ENCODE measurements around the gene TNFRSF13B. TPM values are rescaled to one million over a fixed set of nuclear protein-coding genes. Genes with fewer than 3 reads are reported as not detected.
"Not testable (repeated sequence)": the region's sequence is repeated elsewhere in the genome, so short reads cannot be mapped to it uniquely, and the experiment has no call there.

The TNFRSF13B gene
- total RNA-seq, 2 donors from 2014 or later = 0.97 to 1.6 TPM

- Mint-ChIP-seq H3K9me3 (no peaks in the 10 kb centered on the region), H3K4me3 (no peak overlapping the region), H3K36me3 (ENCODE audit: low read depth) (no peaks in the 10 kb centered on the region), H3K27ac (no peak overlapping the region), H3K4me1 (no peaks in the 10 kb centered on the region), H3K27me3 (ENCODE audit: insufficient read depth) (no peaks in the 10 kb centered on the region)
- H3K27ac ChIP-seq (ENCODE audit: low read depth, low read length) = no peak overlapping the region
- H3K9me3 ChIP-seq (ENCODE audit: control insufficient read depth, low read length) = no peaks in the 10 kb centered on the region
- 94 to 100% methylated on average over 4 of the region's 4 CpGs for WGBS, 2 experiments (ENCODE audit: insufficient coverage in 1 of 2, insufficient read length in 1 of 2)
- H3K36me3 ChIP-seq (ENCODE audit: control insufficient read depth, insufficient read depth, low read length) = no peaks in the 10 kb centered on the region
- no peak overlapping the region for H3K9ac ChIP-seq (ENCODE audit: extremely low read depth, low read length, poor library complexity, severe bottlenecking)
- DNase-seq = no peak
- no peaks in the 10 kb centered on the region for H3K27me3 ChIP-seq (ENCODE audit: control insufficient read depth, insufficient read depth, low read length, poor library complexity, severe bottlenecking)
- H3K4me3 ChIP-seq (ENCODE audit: low read length) = no peak overlapping the region
- TF ChIP-seq CTCF (conservative IDR thresholded peaks at IDR 0.05) = no peak
- H3K4me1 ChIP-seq (ENCODE audit: control insufficient read depth, insufficient read depth, low read length) = no peaks in the 10 kb centered on the region
These were observed 65.2 kb downstream of the TNFRSF13B start for GRCh38 chr17:16906680-16907079.

GRCh38 chr17:16905593-16906191, 66.2 kb downstream of the TNFRSF13B start:
- Histone ChIP-seq H3K4me3 (ENCODE audit: low read length) (no peak overlapping the region), H3K27me3 (ENCODE audit: control insufficient read depth, insufficient read depth, low read length, poor library complexity, severe bottlenecking) (no peaks in the 10 kb centered on the region), H3K4me1 (ENCODE audit: control insufficient read depth, insufficient read depth, low read length) (no peaks in the 10 kb centered on the region), H3K9me3 (ENCODE audit: control insufficient read depth, low read length) (no peaks in the 10 kb centered on the region), H3K27ac (ENCODE audit: low read depth, low read length) (no peak overlapping the region), H3K9ac (ENCODE audit: extremely low read depth, low read length, poor library complexity, severe bottlenecking) (no peak overlapping the region), H3K36me3 (ENCODE audit: control insufficient read depth, insufficient read depth, low read length) (no peaks in the 10 kb centered on the region)
- Mint-ChIP-seq H3K4me3 (no peak overlapping the region), H3K36me3 (ENCODE audit: low read depth) (no peaks in the 10 kb centered on the region), H3K27me3 (ENCODE audit: insufficient read depth) (no peaks in the 10 kb centered on the region), H3K9me3 (no peaks in the 10 kb centered on the region), H3K4me1 (no peaks in the 10 kb centered on the region), H3K27ac (no peak overlapping the region)
- no peak for TF ChIP-seq CTCF (conservative IDR thresholded peaks at IDR 0.05)
- 50% methylated on average over 2 of the region's 2 CpGs; no CpG with 5 or more reads in 1 of the 2 experiments for WGBS, 2 experiments (ENCODE audit: insufficient coverage in 1 of 2, insufficient read length in 1 of 2)
- DNase-seq = no peak

- H3K9me3 ChIP-seq (ENCODE audit: control insufficient read depth, low read length); H3K4me1 ChIP-seq (ENCODE audit: control insufficient read depth, insufficient read depth, low read length); H3K9ac ChIP-seq (ENCODE audit: extremely low read depth, low read length, poor library complexity, severe bottlenecking); H3K27ac Mint-ChIP-seq; H3K4me3 Mint-ChIP-seq; H3K27me3 ChIP-seq (ENCODE audit: control insufficient read depth, insufficient read depth, low read length, poor library complexity, severe bottlenecking); H3K27ac ChIP-seq (ENCODE audit: low read depth, low read length); H3K27me3 Mint-ChIP-seq (ENCODE audit: insufficient read depth); H3K36me3 ChIP-seq (ENCODE audit: control insufficient read depth, insufficient read depth, low read length); H3K36me3 Mint-ChIP-seq (ENCODE audit: low read depth); H3K4me3 ChIP-seq (ENCODE audit: low read length); H3K4me1 Mint-ChIP-seq; DNase-seq; H3K9me3 Mint-ChIP-seq: not testable (repeated sequence)
- 95 to 100% methylated on average over 3 of the region's 3 CpGs for WGBS, 2 experiments (ENCODE audit: insufficient coverage in 1 of 2, insufficient read length in 1 of 2)
These were observed 68.8 kb downstream of the TNFRSF13B start for GRCh38 chr17:16903070-16903469.

Data from endodermal cell (in vitro differentiated cells).